Measurements from ENCODE around the gene CD302. TPM values are rescaled to one million over a fixed set of nuclear protein-coding genes. Genes with fewer than 3 reads are reported as not detected.

The CD302 gene
- total RNA-seq, 2 donors from 2014 or later: 12.6 to 18.3 TPM

DNA sequence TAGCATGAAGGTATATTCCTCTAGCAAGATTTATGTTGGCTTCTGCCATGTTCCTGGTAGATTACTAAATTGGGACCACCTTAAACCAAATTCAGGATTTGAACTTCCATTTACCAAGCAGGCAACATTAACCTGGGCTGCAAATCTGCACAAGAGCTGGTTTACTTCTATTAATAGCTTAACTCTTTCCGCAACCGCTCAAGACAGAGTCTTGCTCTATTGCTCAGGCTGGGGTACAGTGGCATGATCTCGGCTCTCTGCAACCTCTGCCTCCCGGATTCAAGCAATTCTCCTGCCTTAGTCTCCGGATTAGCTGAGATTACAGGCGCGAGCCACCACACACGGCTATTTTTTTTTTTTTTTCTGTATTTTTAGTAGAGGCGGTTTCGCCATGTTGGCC lies 77.3 kb downstream of the CD302 start:
- ATAC-seq (no peak), DNase-seq (no peak)
- intact Hi-C loops (cut with DNase I, micrococcal nuclease): no loop called here

Other genes starting within 250 kb of the CD302 start
- gene BAZ2B, start 181.7 kb downstream of the CD302 start, total RNA-seq: 10 to 100 TPM; 53.6 to 64.1 TPM
- gene MARCHF7, start 85.7 kb downstream of the CD302 start, total RNA-seq: 10 to 100 TPM; 56.5 to 73.3 TPM
- gene LY75, start 106.5 kb upstream of the CD302 start, total RNA-seq: 10 to 100 TPM; 34.9 to 55.9 TPM